Activated CD4-positive, alpha-beta T cell treated with anti-CD3 and anti-CD28 coated beads, Interleukin-2, Interleukin-4, amounts not matched to agents 100 ng/mL and 50 ng/mL, durations not matched to agents 16 hours and 8 hours (primary cell): ENCODE data around the gene SH3RF3.

Experiments used
- DNase-seq: peaks from one replicate; pipeline ENCODE4 v3.0.0-alpha.2; 2020; ENCODE audit warnings: low spot score

The SH3RF3 gene

DNA sequence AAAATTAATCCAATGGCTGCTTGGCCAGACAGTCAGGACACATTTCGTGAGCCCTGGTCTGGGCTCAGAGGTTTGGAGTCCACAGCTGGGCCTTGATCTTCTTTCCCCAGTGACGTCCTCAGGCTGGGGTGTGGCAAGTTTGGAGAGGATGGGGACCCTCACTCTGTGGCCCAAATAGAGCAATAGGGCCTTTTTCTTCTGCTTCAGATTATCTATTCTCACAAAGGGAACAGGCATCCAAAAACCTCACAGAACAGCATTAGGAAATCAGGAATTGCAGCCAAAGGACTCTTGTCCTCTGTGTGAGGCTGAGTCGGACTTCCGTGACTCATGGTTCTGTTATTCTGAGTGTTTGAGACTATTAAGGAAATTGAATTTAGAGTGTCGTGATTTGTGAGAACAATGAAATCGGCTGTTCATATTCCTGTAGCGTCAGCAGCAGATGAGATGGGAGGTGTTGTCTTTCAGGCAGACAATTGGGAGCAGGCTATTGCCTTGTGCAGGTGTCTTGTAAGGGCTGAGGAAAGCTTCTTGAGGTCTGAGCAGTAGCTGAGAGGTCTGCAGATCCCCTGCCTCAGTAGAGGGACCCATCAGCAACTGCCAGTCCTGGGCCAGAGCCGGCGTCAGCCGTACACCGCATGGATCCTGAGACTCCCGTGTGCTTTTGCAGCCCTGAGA lies 113.8 kb downstream of the SH3RF3 start:
- DNase-seq = no peak

DNA sequence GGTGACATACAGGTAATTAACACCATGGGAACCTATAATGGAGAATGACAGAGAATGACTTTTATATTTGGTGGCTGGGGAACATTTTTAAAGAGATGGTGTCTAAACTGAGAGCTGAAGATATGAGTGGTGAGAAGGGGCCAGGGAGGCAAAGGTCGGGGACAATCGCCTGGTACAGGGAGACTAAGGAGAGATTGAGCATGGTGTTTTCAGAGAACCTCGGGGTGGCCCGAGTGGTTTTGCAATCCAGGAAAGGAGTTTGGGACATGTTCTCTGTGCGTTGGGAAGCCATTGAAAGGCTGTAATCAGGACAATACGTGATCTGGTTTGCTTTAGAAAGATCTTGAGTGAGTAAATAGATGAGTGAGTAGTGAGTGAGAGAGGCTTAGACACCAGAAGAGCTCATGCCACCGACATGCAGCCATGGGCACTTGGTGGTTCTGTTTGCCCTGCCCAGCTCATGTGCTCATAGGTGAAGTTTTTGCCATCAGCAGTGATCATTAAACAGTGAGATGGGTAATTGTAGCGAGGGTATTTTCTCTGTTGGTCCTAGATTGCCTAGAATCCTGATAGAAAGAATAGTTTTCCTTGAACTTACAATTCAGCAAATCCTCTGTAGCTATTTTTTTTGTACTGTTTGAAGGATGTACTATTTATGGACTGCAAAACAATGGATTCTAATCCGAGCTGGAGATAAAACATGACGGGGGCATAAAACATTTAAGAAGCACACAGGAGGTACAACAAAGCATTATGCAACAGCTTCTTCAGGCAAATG lies 114.7 kb downstream of the SH3RF3 start:
- no peak for DNase-seq

DNA sequence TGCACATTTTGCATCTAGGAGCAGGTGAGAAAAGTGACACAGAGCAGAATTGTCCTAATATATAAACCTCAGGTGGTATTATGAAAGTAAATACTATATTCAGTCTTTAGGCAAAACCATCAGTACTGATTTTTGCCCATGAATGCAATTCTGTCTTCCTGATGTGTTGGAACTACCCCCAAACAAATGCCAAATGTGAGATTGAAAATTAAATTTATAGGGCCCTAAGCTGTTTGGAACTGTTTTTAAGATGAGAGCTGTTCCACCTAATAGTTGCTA lies 115.2 kb downstream of the SH3RF3 start:
- DNase-seq = no peak

DNA sequence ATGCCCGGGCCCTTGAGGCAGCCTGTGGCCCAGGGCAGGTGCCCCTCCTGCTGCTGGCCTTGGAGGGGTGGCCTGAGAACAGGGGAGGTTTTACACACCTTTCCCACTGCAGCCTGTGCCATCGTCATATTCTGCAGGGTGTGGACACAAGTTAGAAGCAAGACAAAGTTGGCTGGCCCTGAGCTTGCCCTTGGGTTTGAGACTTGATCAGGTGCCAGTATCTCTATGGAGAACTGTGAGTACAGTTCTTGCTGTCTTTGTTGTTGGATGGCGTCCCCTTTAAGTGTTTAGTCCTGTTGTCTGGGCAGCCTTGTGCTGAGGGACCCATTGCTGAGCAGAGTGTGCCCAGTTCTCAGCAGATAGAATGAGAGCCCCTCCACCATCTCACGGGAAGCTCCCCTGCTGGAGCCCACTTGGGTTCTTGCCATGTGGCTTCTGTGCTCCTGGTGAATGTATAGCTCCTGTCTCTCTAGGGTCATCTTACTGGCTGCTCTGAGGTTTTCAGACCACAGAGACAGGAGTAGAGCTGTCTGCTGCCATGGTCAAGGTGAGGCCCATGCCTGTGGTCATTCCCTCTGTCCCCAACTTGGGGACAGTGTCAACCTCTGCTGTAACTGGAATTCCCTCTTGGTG lies 115.9 kb downstream of the SH3RF3 start:
- no peak for DNase-seq

DNA sequence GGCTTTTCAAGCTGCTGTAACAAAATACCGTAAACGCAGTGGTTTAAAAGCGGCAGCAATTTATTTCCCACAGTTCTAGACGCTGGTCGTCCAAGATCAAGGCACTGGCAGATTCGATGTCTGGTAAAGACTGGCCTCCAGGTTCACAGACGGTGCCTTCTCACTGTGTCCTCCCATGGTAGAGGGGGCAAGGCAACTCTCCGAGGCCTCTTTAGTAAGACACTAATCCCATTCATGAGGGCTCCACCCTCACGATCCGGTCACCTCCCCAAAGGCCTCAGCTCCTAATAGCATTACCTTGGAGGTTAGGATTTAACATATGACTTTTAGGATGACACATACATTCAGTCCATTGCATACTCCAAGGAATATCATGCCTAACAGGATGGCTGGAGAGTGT lies 117.2 kb downstream of the SH3RF3 start:
- DNase-seq = no peak

DNA sequence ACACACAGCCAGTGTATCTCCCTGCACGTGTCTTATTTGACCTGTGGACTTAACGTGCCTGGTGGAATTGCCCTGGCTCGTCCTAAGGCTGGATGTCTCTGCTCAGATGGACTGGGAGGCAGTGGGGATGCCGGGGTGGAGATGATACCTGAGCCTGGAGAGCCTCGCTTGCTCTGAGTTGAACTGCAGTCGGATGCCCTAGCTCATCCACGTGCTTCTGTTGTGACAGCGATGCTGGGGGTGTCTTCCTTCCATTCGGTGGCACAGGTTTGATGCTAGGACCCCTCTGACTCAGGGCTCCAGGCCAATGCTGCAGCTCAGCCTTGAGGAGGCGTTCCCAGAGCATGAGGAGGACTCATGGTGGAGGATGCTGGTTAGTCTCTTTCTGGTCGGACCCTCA lies 117.6 kb downstream of the SH3RF3 start:
- no peak for DNase-seq

DNA sequence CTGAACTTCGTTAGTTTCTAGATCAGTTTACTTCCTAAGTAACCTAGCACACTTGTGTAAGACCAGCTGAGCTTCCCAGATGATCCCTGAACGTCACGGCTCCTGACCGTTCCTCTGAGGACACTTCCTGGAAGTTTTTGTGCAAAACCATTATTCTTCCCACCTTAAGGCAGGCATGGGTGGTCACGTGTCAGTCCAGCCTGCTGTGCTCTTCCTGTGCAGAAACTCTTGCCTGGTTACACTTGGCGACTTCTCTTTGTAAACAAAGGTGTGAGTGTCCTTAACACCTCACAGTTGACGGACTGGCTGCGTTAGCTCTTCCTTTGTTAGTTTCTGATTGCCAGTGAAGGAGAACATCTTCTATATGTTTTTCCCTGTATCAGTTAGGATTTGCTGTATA lies 118.3 kb downstream of the SH3RF3 start:
- DNase-seq = no peak

DNA sequence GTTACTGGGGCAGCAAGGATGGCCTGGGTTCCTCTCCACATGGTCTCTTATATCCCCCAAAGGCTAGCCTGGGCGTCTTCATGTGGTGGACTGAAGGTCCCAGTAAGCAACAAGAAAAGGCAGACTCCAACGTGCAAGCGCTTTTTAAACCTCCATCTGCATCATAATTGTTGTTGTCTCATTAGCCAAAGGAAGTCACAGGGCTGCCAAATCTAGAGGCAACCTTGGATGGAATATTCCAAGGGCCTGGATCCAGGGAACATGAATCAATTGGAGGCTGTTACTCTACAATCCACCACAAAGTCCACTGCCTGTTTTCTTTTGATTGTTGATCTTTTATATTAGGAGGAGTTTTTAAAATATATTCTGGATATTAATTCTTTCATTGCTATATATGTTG lies 118.8 kb downstream of the SH3RF3 start:
- DNase-seq = no peak

DNA sequence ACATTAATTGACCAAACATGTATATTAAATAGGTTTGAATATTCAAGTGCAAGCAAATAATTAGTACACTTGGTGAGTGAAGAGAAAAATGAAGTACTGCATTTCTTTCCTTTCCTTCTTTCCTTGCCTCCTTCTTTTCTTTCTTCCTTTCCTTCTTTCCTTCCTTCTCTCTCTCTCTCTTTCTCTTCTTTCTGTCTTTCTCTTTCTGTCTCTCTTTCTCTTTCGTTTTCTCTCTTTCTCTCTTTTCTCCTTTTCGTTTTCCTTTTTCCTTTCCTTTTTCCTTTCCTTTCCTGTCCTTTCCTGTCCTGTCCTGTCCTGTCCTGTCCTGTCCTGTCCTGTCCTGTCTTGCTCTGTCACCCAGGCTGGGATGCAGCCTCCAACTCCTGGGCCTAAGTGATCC lies 119.6 kb downstream of the SH3RF3 start:
- DNase-seq = no peak

DNA sequence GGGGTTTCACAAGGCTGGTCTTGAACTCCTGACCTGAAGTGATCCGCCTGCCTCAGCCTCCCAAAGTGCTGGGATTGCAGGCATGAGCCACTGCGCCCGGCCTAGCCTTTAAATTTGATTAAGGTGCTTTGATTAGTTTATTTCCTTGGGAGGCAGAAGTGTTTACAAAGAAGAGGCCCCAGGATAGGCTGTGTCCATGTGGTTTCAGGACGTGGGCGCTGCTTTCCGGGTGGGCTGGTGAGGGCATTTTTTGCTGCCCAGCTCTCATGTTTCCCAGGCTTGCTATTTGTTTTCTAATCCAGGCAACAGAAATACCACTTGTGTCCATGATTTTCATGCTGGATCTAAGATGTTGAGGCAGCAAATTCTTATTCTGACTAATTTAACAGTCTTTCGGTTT lies 124.2 kb downstream of the SH3RF3 start:
- no peak for DNase-seq

DNA sequence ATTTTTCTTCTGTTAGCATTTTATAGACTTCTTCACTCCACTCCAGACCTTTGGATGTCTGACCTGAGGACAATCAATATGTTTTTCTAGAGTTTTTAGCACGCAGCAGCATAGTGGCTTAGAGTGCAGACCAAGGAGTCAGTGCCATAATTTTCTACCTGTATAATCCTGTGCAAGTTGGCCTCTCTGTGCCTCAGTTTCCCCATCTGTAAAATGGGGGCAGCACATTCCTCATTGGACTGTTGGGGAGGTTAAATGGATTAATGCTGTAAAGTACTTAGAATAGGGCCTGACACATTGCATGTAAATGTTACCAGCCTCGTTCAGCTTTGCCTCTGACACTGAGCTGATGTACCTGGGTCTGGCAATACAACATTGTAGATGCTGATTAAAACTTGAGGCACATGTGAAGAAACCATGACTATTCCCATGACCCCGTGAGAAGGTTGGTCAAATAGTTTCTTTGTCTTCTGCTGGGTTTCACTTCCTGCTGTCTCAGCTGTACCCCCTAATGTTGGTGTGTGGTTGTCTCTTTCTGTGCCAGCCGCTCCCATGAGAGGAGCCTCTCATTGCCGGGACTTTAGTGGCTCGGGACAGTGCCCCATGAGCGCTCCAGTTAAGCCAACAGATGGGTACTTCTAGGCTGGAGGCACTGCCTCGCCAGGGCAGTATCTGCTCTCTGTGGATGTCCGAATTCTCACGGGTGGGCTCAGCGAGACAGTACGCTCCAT lies 125.3 kb downstream of the SH3RF3 start:
- DNase-seq = no peak

DNA sequence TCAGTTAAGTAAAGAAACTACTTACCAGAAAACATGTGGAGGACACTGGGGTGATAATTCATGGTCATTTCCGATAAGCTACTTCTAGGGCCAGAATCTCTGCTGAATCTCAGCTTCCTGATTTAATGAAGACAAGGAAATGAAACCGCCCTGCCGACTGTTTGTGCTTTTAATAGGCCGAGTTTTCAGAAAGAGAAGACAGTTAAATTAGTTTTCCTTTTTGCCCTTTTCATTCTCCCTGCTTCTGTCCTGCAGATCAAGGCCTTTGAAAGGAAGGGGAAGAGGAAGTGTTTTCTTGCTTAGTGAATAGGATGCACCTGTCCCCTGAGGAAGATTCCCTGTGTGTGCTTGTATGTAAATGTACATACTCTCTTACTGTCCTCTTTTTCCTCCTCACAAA lies 126.6 kb downstream of the SH3RF3 start:
- no peak for DNase-seq

DNA sequence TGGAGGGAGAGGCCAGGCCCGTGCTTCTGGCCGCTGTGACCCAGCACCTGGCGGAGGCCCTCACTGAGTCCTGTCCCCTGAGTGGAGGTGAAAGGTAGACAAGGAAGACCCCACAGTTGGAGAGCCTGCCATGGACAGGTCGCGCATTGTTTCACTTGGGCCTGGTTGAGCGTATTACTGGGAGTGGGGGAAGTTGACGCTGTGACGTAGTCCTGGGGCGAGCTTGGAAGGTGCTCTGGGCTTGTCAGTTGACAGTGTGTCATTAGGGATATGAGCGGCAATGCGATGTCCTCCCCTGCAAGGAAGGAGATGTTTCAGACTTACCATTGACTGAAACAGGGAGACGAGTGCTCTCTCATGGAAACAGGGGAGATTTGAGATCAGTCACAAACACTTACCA lies 127.1 kb downstream of the SH3RF3 start:
- no peak for DNase-seq

DNA sequence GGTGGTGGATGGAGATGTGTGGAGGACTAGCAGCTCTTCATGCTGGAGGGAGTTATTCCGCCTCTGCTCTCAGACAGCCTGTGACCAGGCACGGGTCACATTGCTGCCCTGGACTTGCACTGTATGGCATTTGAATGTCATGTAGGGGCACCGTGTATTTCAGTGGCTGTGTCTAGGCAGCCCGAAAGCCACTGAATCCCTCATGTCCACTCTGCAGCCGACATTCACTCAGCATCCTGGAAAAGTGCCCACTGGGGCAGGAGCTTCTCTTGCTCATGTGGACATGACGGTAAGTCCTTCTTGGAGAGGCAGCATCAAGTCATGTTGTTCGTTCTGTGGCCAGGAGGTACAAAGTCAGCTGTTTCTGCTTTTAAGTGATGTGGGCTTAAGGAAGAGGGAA lies 127.9 kb downstream of the SH3RF3 start:
- no peak for DNase-seq

DNA sequence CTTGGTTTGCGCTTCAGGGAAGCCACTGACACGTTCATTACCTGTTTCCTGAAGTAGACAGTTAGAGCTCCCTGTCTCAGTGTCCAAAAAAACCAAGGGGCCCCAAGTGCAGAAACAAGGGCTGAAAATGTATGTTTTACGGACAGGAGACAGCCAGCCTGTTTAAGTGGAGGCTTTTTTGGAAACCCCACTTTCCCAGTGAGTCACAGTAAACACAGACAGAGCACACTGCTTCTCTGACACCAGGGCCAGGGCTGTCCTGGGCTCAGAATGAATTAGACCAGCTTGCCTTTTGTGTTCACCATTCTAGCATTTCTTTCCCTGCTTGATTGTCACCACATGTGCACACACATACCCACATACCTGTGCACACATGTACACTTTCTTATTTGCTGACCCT lies 128.6 kb downstream of the SH3RF3 start:
- no peak for DNase-seq

DNA sequence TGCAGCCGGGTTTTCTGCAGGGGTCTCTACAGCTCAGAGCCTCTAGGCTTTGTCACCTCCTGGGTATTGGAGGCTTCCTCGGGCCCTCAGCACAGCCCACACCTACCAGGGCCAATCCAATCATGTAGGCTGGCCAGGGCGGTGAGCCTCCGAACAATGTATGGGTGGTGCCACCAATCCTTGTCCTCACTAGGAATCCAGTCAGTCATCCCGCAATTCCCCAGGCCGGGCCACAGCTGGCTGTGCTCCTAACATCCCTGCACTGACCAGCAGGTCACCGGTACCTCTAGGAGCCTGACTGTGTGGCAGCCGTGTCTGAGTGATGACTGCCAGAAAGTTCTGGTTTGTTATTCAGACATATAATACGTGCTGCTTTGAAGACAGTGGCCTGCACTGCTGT lies 129.4 kb downstream of the SH3RF3 start:
- DNase-seq = no peak

DNA sequence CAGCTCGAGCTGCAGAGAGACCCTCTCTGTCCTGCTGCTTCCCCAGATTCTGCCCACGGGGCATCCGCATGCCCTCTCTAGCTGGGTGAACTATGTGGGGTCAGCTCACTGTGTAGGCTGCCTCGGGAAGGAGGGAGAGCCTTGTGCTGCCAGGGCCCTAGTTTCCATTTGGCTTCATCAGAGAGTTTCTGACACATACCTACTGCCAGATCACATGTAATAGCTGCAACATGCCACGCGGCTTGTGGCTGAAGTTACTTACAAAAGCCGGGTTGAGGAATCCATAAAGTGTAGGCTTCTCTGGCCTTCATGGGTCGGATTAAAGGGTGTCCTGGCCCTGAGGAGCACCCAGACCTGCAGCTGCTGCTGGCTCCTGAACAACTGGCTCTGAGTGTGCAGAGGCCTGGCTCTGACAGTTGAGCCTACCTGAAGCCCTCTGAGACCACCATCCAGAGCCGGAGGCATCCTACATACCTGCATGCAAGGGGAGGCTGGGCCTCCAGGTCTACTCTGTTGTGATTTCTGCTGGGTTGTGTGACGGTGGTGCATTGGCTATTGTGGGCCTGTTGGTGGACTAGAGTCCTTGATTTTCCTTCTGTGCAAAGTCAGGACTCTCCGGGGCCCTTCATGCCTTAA lies 130.0 kb downstream of the SH3RF3 start:
- no peak for DNase-seq

DNA sequence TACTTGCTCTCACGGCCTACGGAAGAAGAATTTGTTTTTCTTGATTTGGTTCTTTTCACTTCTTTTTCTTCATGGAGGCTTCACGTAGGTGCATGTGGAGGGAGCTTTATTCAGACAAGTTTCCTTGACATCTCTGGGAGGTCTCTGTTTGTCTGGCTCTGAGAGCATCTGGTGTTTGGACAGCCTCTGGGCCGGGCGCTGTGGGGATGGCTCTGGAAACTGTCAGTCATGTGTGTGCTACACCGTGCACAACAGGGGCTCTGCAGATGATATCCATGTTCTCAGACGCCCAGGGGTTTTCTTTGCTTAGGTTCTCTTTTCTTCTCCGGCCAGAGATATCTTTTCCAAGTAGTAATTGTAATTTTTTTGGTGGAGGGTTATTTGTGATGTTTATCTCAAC lies 130.7 kb downstream of the SH3RF3 start:
- DNase-seq = no peak

DNA sequence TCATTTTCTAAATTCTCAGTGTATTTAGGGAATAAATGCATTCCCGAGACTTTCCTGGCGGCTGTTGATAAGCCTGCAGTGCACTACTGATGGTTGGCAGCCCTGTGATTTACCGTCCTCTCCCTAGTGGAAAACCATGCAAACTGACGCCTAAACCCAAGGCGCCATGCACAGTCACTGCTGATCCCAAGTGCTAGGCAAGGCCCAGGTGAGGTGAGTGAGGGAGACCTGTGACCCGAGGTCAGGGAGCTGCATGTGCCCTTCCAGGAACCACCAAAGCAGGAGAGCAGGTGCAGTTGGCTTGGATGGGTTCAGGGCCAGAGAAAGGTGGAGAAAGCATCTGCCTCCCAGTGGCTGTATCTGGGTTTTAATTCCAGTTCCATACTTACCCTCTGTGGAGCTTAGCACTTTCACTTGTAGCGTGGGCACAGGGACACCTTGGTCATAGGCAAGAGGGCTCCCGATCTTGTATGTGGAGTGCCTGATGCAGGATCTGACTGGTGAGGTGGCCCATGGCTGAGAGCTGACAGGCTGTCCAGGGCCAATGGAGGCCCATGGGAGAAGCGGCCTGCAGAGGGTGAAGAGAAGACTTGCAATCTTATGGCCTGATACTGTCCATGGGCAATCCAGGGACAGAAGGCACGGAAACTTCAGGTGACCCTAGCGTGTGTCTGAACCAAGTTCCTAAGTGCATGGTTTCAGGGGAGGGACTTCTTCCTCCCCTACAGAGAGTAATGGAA lies 131.3 kb downstream of the SH3RF3 start:
- DNase-seq = no peak

DNA sequence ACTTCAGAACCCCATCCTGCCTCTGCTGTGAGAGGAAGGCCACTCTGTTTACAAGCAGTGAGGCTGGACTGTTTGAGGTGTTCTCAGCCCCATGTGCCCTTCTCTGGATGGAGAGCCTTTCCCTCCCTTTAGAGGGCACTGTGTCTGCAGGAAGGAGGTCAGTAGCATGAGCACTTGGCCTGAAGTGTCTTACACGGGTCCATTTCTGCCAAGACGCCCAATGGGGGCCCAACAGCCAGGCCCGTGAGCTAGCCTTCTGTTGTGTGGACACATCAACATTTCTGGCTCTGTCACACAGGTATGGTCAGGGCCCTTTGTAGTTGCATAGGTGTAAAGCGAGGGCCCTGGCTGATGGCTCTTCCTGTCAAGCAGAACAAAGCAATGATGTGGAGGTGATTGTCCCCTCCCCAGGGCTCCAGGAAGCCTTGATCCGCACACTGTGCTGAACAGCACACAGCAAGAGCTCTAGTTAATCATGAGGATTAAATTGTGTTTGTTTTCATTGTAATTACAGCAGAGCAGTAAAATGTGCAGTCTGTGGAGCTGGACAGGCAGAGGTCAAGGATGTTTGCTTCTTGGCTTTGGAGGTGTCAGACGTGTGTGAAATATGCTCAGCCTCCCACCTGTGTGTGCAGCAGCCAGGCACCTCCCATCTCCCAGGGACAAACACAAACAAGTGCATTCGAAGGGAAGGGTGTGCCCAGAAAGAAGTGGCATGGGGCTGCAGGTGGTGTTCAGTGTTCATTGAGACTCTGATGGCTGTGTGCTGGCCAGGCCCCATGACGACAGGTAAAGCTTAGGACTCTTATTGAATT lies 132.1 kb downstream of the SH3RF3 start:
- DNase-seq = no peak
